PFSK-1 (cell line): ENCODE results near the gene MAP9.

Experiments
- POLR2AphosphoS5 ChIP-seq: IDR thresholded peaks from 2 replicates; pipeline ENCODE4 v1.6.1; 2012; ENCODE audit warnings: low read depth, mild to moderate bottlenecking, control low read depth, low read length, moderate library complexity
- SIN3A ChIP-seq: IDR thresholded peaks from 2 replicates; pipeline ENCODE4 v1.6.1; 2012; ENCODE audit warnings: mild to moderate bottlenecking, low read length, moderate library complexity, borderline replicate concordance; ENCODE audit not compliant: insufficient read depth
- TAF1 ChIP-seq: IDR thresholded peaks from 2 replicates; pipeline ENCODE4 v1.6.1; 2012; ENCODE audit warnings: low read length, control low read depth, borderline replicate concordance; ENCODE audit not compliant: insufficient read depth
- TF ChIP-seq, protein P1 (sequence below), 2 experiments: IDR thresholded peaks; 2 replicates each; pipeline versions ENCODE4 v1.6.1 to v1.8.0; 2011 to 2012; ENCODE audit warnings: low read depth in 2 of 2, low read length in 2 of 2, control low read depth in 1 of 2, inconsistent platforms in 1 of 2, mild to moderate bottlenecking in 1 of 2, moderate library complexity in 1 of 2; ENCODE audit not compliant: insufficient read depth in 1 of 2

DNA sequence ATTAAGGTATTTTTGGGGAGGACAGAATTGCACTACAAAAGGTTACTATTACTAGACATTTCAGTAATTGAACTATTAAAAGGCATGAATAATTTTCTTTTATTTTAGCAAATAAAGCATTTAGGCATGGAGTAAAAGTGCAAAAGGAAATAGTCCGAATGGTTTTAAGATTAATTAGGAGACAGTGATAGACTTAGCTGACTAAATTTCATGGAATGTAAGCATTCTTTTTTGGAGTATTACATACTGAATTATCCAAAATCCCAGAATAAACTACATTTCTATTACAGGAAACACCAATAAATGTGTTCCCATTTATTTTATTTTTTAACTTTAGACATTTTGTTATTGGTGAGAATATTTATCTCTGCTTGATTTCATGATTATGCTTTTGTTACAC is 30.7 kb upstream of the MAP9 start:
- TF ChIP-seq POLR2AphosphoS5 (no peak), TAF1 (no peak), SIN3A (no peak)
- TF ChIP-seq, protein P1, sequence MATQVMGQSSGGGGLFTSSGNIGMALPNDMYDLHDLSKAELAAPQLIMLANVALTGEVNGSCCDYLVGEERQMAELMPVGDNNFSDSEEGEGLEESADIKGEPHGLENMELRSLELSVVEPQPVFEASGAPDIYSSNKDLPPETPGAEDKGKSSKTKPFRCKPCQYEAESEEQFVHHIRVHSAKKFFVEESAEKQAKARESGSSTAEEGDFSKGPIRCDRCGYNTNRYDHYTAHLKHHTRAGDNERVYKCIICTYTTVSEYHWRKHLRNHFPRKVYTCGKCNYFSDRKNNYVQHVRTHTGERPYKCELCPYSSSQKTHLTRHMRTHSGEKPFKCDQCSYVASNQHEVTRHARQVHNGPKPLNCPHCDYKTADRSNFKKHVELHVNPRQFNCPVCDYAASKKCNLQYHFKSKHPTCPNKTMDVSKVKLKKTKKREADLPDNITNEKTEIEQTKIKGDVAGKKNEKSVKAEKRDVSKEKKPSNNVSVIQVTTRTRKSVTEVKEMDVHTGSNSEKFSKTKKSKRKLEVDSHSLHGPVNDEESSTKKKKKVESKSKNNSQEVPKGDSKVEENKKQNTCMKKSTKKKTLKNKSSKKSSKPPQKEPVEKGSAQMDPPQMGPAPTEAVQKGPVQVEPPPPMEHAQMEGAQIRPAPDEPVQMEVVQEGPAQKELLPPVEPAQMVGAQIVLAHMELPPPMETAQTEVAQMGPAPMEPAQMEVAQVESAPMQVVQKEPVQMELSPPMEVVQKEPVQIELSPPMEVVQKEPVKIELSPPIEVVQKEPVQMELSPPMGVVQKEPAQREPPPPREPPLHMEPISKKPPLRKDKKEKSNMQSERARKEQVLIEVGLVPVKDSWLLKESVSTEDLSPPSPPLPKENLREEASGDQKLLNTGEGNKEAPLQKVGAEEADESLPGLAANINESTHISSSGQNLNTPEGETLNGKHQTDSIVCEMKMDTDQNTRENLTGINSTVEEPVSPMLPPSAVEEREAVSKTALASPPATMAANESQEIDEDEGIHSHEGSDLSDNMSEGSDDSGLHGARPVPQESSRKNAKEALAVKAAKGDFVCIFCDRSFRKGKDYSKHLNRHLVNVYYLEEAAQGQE (IDR thresholded peaks at IDR 0.05; ENCODE audit: insufficient read depth in 1 of 2, low read depth in 2 of 2, low read length in 2 of 2) = no peak
